Keratinocyte (primary cell): ENCODE measurements around the gene KCNG2. TPM values are rescaled to one million over a fixed set of nuclear protein-coding genes. Genes with fewer than 3 reads are reported as not detected.

ENCODE experiments used
- DNase-seq: peaks from one replicate; pipeline ENCODE4 v3.0.0-alpha.2; 2011; ENCODE audit warnings: low read depth, missing footprints, low spot score
- FAIRE-seq: peaks from 2 replicates; lab custom pipeline; 2011; peaks lifted over from hg19 to GRCh38; lab: Jason Lieb, UNC
- H2AFZ ChIP-seq: 2 replicates; pipeline ENCODE4 v1.6.0; 2012; ENCODE audit warnings: low read length, control low read depth, inconsistent platforms; ENCODE audit not compliant: control insufficient read depth
- H3K27ac ChIP-seq: 2 replicates; pipeline ENCODE4 v1.5.1; 2011; ENCODE audit warnings: low read length; ENCODE audit not compliant: control insufficient read depth, insufficient read depth
- H3K27me3 ChIP-seq: 3 replicates; pipeline ENCODE4 v1.6.0; 2011; ENCODE audit warnings: low read length; ENCODE audit not compliant: control insufficient read depth, insufficient read depth; ENCODE audit errors: extremely low read depth
- H3K36me3 ChIP-seq, 2 experiments: 2 replicates in 1 of 2; 3 replicates in 1 of 2; pipeline ENCODE4 v1.5.1; 2011; ENCODE audit warnings: low read length in 2 of 2, mild to moderate bottlenecking in 1 of 2; ENCODE audit not compliant: control insufficient read depth in 2 of 2, insufficient read depth in 2 of 2; ENCODE audit errors: extremely low read depth in 1 of 2
- H3K4me1 ChIP-seq: 3 replicates; pipeline ENCODE4 v1.5.1; 2011; ENCODE audit warnings: low read length; ENCODE audit not compliant: control insufficient read depth, insufficient read depth; ENCODE audit errors: extremely low read depth
- H3K4me2 ChIP-seq: 3 replicates; pipeline ENCODE4 v1.6.0; 2011; ENCODE audit warnings: low read depth, low read length; ENCODE audit not compliant: control insufficient read depth, insufficient read depth; ENCODE audit errors: extremely low read depth
- H3K4me3 ChIP-seq, 3 experiments: fragments of 200-600 bp in 1 of 3; sonication (generic) in 1 of 3; 2 replicates in 2 of 3; 3 replicates in 1 of 3; pipeline ENCODE4 v1.5.1; 2011 to 2016; ENCODE audit warnings: low read length in 3 of 3, mild to moderate bottlenecking in 3 of 3, control low read depth in 2 of 3, inconsistent platforms in 1 of 3, low read depth in 1 of 3, mixed read lengths in 1 of 3, mixed run types in 1 of 3, moderate library complexity in 1 of 3; ENCODE audit not compliant: control insufficient read depth in 2 of 3, insufficient read depth in 2 of 3; ENCODE audit errors: extremely low read depth in 1 of 3
- H3K79me2 ChIP-seq: 2 replicates; pipeline ENCODE4 v1.6.0; 2012; ENCODE audit warnings: low read length; ENCODE audit not compliant: control insufficient read depth, insufficient read depth
- H3K9ac ChIP-seq: 3 replicates; pipeline ENCODE4 v1.6.0; 2011; ENCODE audit warnings: low read length; ENCODE audit not compliant: control insufficient read depth, insufficient read depth; ENCODE audit errors: extremely low read depth
- H3K9me1 ChIP-seq: 3 replicates; pipeline ENCODE4 v1.6.0; 2011; ENCODE audit warnings: low read length; ENCODE audit not compliant: control insufficient read depth, insufficient read depth; ENCODE audit errors: extremely low read depth
- H3K9me3 ChIP-seq: 2 replicates; pipeline ENCODE4 v1.5.1; 2012; ENCODE audit warnings: low read depth, low read length; ENCODE audit not compliant: control insufficient read depth
- H4K20me1 ChIP-seq: 3 replicates; pipeline ENCODE4 v1.6.0; 2011; ENCODE audit warnings: low read length; ENCODE audit not compliant: control insufficient read depth, insufficient read depth; ENCODE audit errors: extremely low read depth
- EZH2 ChIP-seq: IDR thresholded peaks from one replicate; pipeline ENCODE4 v1.6.1; 2012; ENCODE audit warnings: inconsistent platforms, mild to moderate bottlenecking, low read length, moderate library complexity
- dilution Hi-C: fragments of 300-500 bp; cut with MboI; formaldehyde crosslinking; loops from one replicate; pipeline ENCODE4 v1.7.0; 2020; ENCODE audit warnings: low sequenced_read_pairs; ENCODE audit not compliant: extremely low pct_ligation_motif_present
- polyA plus RNA-seq, 5 experiments: library from polyadenylated mRNA; depleted of rRNA in 3 of 5; stranded (reverse) in 3 of 5; stranded (forward) in 1 of 5; unstranded in 1 of 5; fragments of >200 nt; gene quantifications; 1 replicate in 1 of 5; 2 replicates in 3 of 5; 3 replicates in 1 of 5; pipeline versions ENCODE4 v1.2.1 to v1.2.3, GENCODE V29; 2011 to 2012; ENCODE audit warnings: missing spikeins in 2 of 5, low read depth in 1 of 5, low replicate concordance in 1 of 5
- TF ChIP-seq, protein P1 (sequence below), 3 experiments: IDR thresholded peaks in 1 of 3; conservative IDR thresholded peaks in 1 of 3; optimal IDR thresholded peaks in 1 of 3; 2 replicates in 2 of 3; 3 replicates in 1 of 3; pipeline versions ENCODE3 to v1.5.1; 2011; ENCODE audit warnings: low read length in 3 of 3, mild to moderate bottlenecking in 3 of 3, moderate library complexity in 2 of 3, control low read depth in 1 of 3, inconsistent platforms in 1 of 3; ENCODE audit not compliant: insufficient read depth in 2 of 3; ENCODE audit errors: extremely low read depth in 1 of 3

The KCNG2 gene
- polyA plus RNA-seq, 1 donor (not counting 4 experiments of a cell fraction or from before 2014, with no cell fraction given), result not detected

- dilution Hi-C loops, result no loop called here
- no peak for FAIRE-seq
- Histone ChIP-seq H3K9me1 (no peaks in the 10 kb centered on the region), H3K27me3 (no peaks in the 10 kb centered on the region), H3K27ac (no peak overlapping the region), H3K4me1 (no peaks in the 10 kb centered on the region), H3K9me3 (no peaks in the 10 kb centered on the region), H3K79me2 (no peaks in the 10 kb centered on the region), H3K36me3 (no peaks in the 10 kb centered on the region), H3K9ac (no peak overlapping the region), H3K4me3 (no peak overlapping the region), H3K4me2 (no peak overlapping the region), H2AFZ (no peak overlapping the region), H4K20me1 (no peaks in the 10 kb centered on the region)
- TF ChIP-seq, protein P1, sequence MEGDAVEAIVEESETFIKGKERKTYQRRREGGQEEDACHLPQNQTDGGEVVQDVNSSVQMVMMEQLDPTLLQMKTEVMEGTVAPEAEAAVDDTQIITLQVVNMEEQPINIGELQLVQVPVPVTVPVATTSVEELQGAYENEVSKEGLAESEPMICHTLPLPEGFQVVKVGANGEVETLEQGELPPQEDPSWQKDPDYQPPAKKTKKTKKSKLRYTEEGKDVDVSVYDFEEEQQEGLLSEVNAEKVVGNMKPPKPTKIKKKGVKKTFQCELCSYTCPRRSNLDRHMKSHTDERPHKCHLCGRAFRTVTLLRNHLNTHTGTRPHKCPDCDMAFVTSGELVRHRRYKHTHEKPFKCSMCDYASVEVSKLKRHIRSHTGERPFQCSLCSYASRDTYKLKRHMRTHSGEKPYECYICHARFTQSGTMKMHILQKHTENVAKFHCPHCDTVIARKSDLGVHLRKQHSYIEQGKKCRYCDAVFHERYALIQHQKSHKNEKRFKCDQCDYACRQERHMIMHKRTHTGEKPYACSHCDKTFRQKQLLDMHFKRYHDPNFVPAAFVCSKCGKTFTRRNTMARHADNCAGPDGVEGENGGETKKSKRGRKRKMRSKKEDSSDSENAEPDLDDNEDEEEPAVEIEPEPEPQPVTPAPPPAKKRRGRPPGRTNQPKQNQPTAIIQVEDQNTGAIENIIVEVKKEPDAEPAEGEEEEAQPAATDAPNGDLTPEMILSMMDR (optimal IDR thresholded peaks at IDR 0.05 in 1 of 3, IDR thresholded peaks at IDR 0.05 in 1 of 3, conservative IDR thresholded peaks at IDR 0.05 in 1 of 3; ENCODE audit: extremely low read depth in 1 of 3, insufficient read depth in 2 of 3, low read length in 3 of 3), result no peak
- no peak for TF ChIP-seq EZH2
- no peak for DNase-seq
These were observed 14.3 kb downstream of the KCNG2 start for GRCh38 chr18:79812052-79812451.

- H3K27me3 ChIP-seq, result peaks cover 10% of the 10 kb centered on the region
These were observed 16.6 kb downstream of the KCNG2 start for GRCh38 chr18:79814373-79814772.

More at GRCh38 chr18:79814373-79814772, 16.6 kb downstream of the KCNG2 start:
- FAIRE-seq (no peak), DNase-seq (no peak)
- Histone ChIP-seq H3K79me2 (no peaks in the 10 kb centered on the region), H3K9ac (no peak overlapping the region), H3K9me3 (no peaks in the 10 kb centered on the region), H3K4me3 (no peak overlapping the region), H4K20me1 (no peaks in the 10 kb centered on the region), H3K27ac (no peak overlapping the region), H3K4me2 (no peak overlapping the region), H3K36me3 (no peaks in the 10 kb centered on the region), H3K4me1 (no peaks in the 10 kb centered on the region), H2AFZ (no peak overlapping the region), H3K9me1 (no peaks in the 10 kb centered on the region)
- dilution Hi-C loops, result no loop called here
- no peak for TF ChIP-seq EZH2
- TF ChIP-seq, protein P1 (optimal IDR thresholded peaks at IDR 0.05 in 1 of 3, IDR thresholded peaks at IDR 0.05 in 1 of 3, conservative IDR thresholded peaks at IDR 0.05 in 1 of 3; ENCODE audit: extremely low read depth in 1 of 3, insufficient read depth in 2 of 3, low read length in 3 of 3), result no peak
